ENCODE results near the gene PAN3. TPM values are rescaled to one million over a fixed set of nuclear protein-coding genes. Genes with fewer than 3 reads are reported as not detected.

Gene PAN3
- total and polyA plus RNA-seq, 2 of the 8 experiments (the other 6 are each of a cell fraction or from before 2014, with no cell fraction given), result 12.7 to 39.3 TPM

DNA sequence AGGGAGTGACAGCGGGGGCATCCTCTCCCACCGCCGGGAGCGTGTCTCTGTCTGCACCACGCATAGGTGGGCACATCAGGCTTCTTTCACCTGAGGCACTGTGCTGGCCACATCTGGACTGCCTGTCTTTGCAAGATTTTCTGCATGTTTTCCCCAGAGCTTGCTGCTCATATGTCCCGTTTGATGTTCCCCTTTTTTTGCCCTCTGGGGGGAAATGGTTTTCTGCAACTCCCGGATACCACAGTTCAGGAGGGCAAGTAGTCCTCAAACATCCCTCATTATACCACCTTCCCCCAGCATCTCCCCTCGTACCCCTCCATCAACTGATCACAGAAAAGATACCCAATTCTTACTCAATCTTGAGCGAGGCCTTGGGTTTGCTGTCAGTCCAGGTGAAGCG is 168.0 kb downstream of the PAN3 start:
- no peak overlapping the region for H3K4me2 ChIP-seq (ENCODE audit: insufficient read depth in 1 of 2, low read depth in 2 of 2, low read length in 2 of 2)
- CTCF ChIA-PET (ENCODE audit: partially characterized antibody), result no interaction called here
- no peak for TF ChIP-seq FOSL1 (IDR thresholded peaks at IDR 0.05; ENCODE audit: insufficient read depth, low read depth, low read length)
- TF ChIP-seq CHD1 (IDR thresholded peaks at IDR 0.05; ENCODE audit: low read depth, low read length), result no peak
- TF ChIP-seq, protein P1, sequence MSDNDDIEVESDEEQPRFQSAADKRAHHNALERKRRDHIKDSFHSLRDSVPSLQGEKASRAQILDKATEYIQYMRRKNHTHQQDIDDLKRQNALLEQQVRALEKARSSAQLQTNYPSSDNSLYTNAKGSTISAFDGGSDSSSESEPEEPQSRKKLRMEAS (IDR thresholded peaks at IDR 0.05), result no peak
- TF ChIP-seq BRCA1 (IDR thresholded peaks at IDR 0.05; ENCODE audit: low read depth, low read length), result no peak
- TF ChIP-seq POLR2AphosphoS5 (IDR thresholded peaks at IDR 0.05; ENCODE audit: low read depth, low read length), result no peak
- no peak for TF ChIP-seq SIRT6 (IDR thresholded peaks at IDR 0.05; ENCODE audit: low read length)
- no peak for TF ChIP-seq PHF8 (conservative IDR thresholded peaks at IDR 0.05; ENCODE audit: low read depth, low read length)
- TF ChIP-seq JUN (IDR thresholded peaks at IDR 0.05; ENCODE audit: low read depth, low read length), result no peak
- TF ChIP-seq SAP30 (IDR thresholded peaks at IDR 0.05; ENCODE audit: insufficient read depth, insufficient replicate concordance, low read length), result no peak
- no peak for TF ChIP-seq RAD21 (IDR thresholded peaks at IDR 0.05 in 1 of 2, conservative IDR thresholded peaks at IDR 0.05 in 1 of 2; ENCODE audit: low read depth in 2 of 2, low read length in 2 of 2)
- TF ChIP-seq, protein P2, sequence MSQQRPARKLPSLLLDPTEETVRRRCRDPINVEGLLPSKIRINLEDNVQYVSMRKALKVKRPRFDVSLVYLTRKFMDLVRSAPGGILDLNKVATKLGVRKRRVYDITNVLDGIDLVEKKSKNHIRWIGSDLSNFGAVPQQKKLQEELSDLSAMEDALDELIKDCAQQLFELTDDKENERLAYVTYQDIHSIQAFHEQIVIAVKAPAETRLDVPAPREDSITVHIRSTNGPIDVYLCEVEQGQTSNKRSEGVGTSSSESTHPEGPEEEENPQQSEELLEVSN (IDR thresholded peaks at IDR 0.05), result no peak
- no peak for TF ChIP-seq CTBP2 (IDR thresholded peaks at IDR 0.05; ENCODE audit: borderline replicate concordance, insufficient read depth, insufficient read length, low read length)
- no peak for TF ChIP-seq POU5F1 (IDR thresholded peaks at IDR 0.05; ENCODE audit: low read depth, low read length)
- no peak for TF ChIP-seq TCF12 (IDR thresholded peaks at IDR 0.05; ENCODE audit: low read depth, low read length)

More for the DNA sequence above, 168.0 kb downstream of the PAN3 start:
- H4K91ac ChIP-seq (replicated peaks; ENCODE audit: insufficient read length, low read length), result no peak overlapping the region
- FAIRE-seq (no peak), DNase-seq (ENCODE audit: low read depth in 1 of 2, low spot score in 2 of 2) (no peak)
- no peak overlapping the region for H2AK5ac ChIP-seq (ENCODE audit: low read depth, low read length)
- peaks cover 2 to 12% (median 11%) of the 10 kb centered on the region in 4 experiments for H3K4me1 ChIP-seq (replicated peaks in 1 of 4; ENCODE audit: control insufficient read depth in 3 of 4, insufficient read depth in 4 of 4, low read length in 3 of 4)
- no peak overlapping the region for H4K5ac ChIP-seq (ENCODE audit: insufficient read length, low read depth, low read length)
- H3K4ac ChIP-seq (replicated peaks; ENCODE audit: insufficient read length, low read depth, low read length), result no peak overlapping the region
- H3K79me1 ChIP-seq (ENCODE audit: low read depth, low read length), result no peaks in the 10 kb centered on the region
- H3K14ac ChIP-seq (ENCODE audit: insufficient read length), result no peak overlapping the region
- POLR2A ChIA-PET (ENCODE audit: partially characterized antibody), result no interaction called here
- H3K23me2 ChIP-seq (ENCODE audit: low read depth, low read length), result no peaks in the 10 kb centered on the region
- no peaks in the 10 kb centered on the region for H3K79me2 ChIP-seq (ENCODE audit: control insufficient read depth in 1 of 2, insufficient read depth in 2 of 2, low read length in 2 of 2)
- no peak overlapping the region for H2AFZ ChIP-seq (ENCODE audit: low read length)
- H3K56ac ChIP-seq (replicated peaks; ENCODE audit: insufficient read length, low read depth, low read length), result no peak overlapping the region
- no peaks in the 10 kb centered on the region for H3K9me3 ChIP-seq (ENCODE audit: insufficient read depth in 2 of 2, low read depth in 1 of 2, low read length in 1 of 2)
- no peak overlapping the region for H3K9ac ChIP-seq (replicated peaks in 1 of 4; ENCODE audit: extremely low read depth in 1 of 4, low read depth in 3 of 4, low read length in 3 of 4)
- no peaks in the 10 kb centered on the region for H4K20me1 ChIP-seq (replicated peaks in 1 of 2; ENCODE audit: control insufficient read depth in 1 of 2, insufficient read depth in 2 of 2, low read length in 2 of 2)
- H2BK15ac ChIP-seq (ENCODE audit: low read length), result no peak overlapping the region
- peaks cover 0 to 18% (median 8%) of the 10 kb centered on the region in 4 experiments; a peak in 4 of 8 replicates for H3K36me3 ChIP-seq (ENCODE audit: control insufficient read depth in 2 of 4, insufficient read depth in 4 of 4, low read length in 3 of 4)
- H3K27ac ChIP-seq (ENCODE audit: low read depth, low read length), result no peak overlapping the region
- no peak overlapping the region for H3K4me3 ChIP-seq (ENCODE audit: extremely low read depth in 1 of 4, insufficient read depth in 2 of 4, low read depth in 3 of 4, low read length in 4 of 4)
- H4K8ac ChIP-seq (ENCODE audit: extremely low read depth, insufficient read depth, low read length), result no peak overlapping the region
- no peak overlapping the region for H2BK5ac ChIP-seq (ENCODE audit: low read depth, low read length)
- H2BK20ac ChIP-seq (ENCODE audit: low read length), result no peak overlapping the region
- H3K23ac ChIP-seq (ENCODE audit: insufficient read length), result no peak overlapping the region
- H3K18ac ChIP-seq (ENCODE audit: extremely low read depth, low read length), result no peak overlapping the region
- no peak overlapping the region for H2BK12ac ChIP-seq (ENCODE audit: low read depth, low read length)
- H3K27me3 ChIP-seq (replicated peaks in 1 of 4; ENCODE audit: control insufficient read depth in 3 of 4, extremely low read depth in 1 of 4, insufficient read depth in 3 of 4, low read length in 3 of 4), result no peaks in the 10 kb centered on the region
- 93% methylated on average over 10 of the region's 10 CpGs; no CpG with 5 or more reads in 1 of the 2 experiments for WGBS, 2 experiments (ENCODE audit: extremely low coverage in 1 of 2, insufficient coverage in 1 of 2, insufficient read length in 1 of 2, insufficient replicate concordance in 2 of 2, low coverage in 1 of 2, low lambda C conversion rate in 2 of 2, missing lambda C conversion rate in 1 of 2)
- no peak overlapping the region for H2BK120ac ChIP-seq (replicated peaks; ENCODE audit: low read depth, low read length)
